Stimulated activated CD4-positive, alpha-beta T cell treated with anti-CD3 and anti-CD28 coated beads, Interleukin-2, amount 100 ng/mL, for 24 hours (primary cell): ENCODE results near the gene STARD10.

Source experiments
- DNase-seq, 2 donors: peaks; one replicate each; pipeline ENCODE4 v3.0.0-alpha.2; 2020

STARD10 gene

GRCh38 chr11:72741849-72742512, 51.9 kb downstream of the STARD10 start:
- DNase-seq: no peak

- no peak for DNase-seq
These were observed 52.4 kb downstream of the STARD10 start for GRCh38 chr11:72741429-72741833.

- no peak for DNase-seq
These were observed 53.1 kb downstream of the STARD10 start for GRCh38 chr11:72740562-72741428.

GRCh38 chr11:72740060-72740424, 53.8 kb downstream of the STARD10 start:
- no peak for DNase-seq

GRCh38 chr11:72739240-72740059, 54.4 kb downstream of the STARD10 start:
- no peak for DNase-seq

GRCh38 chr11:72738199-72739141, 55.4 kb downstream of the STARD10 start:
- DNase-seq: no peak

GRCh38 chr11:72737336-72737735, 56.5 kb downstream of the STARD10 start:
- no peak for DNase-seq

- peak; percentile 54 to 65 for DNase-seq
These were observed 57.3 kb downstream of the STARD10 start for GRCh38 chr11:72736452-72737069.

- no peak for DNase-seq
These were observed 58.3 kb downstream of the STARD10 start for GRCh38 chr11:72735495-72736027.

GRCh38 chr11:72732329-72732728, 61.5 kb downstream of the STARD10 start:
- DNase-seq: no peak

- no peak for DNase-seq
These were observed 63.1 kb downstream of the STARD10 start for GRCh38 chr11:72730737-72731136.

GRCh38 chr11:72730243-72730642, 63.6 kb downstream of the STARD10 start:
- no peak for DNase-seq

- no peak for DNase-seq
These were observed 66.3 kb downstream of the STARD10 start for GRCh38 chr11:72727521-72727920.

- DNase-seq: no peak
These were observed 67.3 kb downstream of the STARD10 start for GRCh38 chr11:72726266-72727220.

GRCh38 chr11:72725724-72726028, 68.2 kb downstream of the STARD10 start:
- DNase-seq: no peak

- peak; percentile 77 to 81 for DNase-seq
These were observed 68.8 kb downstream of the STARD10 start for GRCh38 chr11:72724851-72725723.

GRCh38 chr11:72724021-72724551, 69.8 kb downstream of the STARD10 start:
- DNase-seq: no peak

GRCh38 chr11:72723508-72723907, 70.3 kb downstream of the STARD10 start:
- DNase-seq: no peak
